GM23338 (cell line): ENCODE measurements around the gene MAG. TPM values are rescaled to one million over a fixed set of nuclear protein-coding genes. Genes with fewer than 3 reads are reported as not detected.

Experiments used
- ATAC-seq: fragments of 200-7000 bp; cut with Tn5 transposase; 3 replicates; pipeline ENCODE4 v1.9.1; 2020
- DNase-seq: peaks from one replicate; pipeline ENCODE4 v3.0.0-alpha.2; 2015; ENCODE audit warnings: low spot score
- H2AFZ ChIP-seq: fragments of 200-600 bp; sonication (generic); 2 replicates; pipeline ENCODE4 v1.8.0; 2016; ENCODE audit warnings: antibody characterized with exemption, mild to moderate bottlenecking, moderate library complexity
- H3F3A ChIP-seq: fragments of 200-600 bp; sonication (generic); replicated peaks from 2 replicates; pipeline ENCODE4 v1.8.0; 2017; ENCODE audit warnings: antibody characterized with exemption, mixed run types, low read depth
- H3K27ac ChIP-seq: fragments of 200-600 bp; sonication (generic); 2 replicates; pipeline ENCODE4 v1.6.1; 2016; ENCODE audit warnings: low read depth
- H3K27me3 ChIP-seq: fragments of 200-600 bp; sonication (generic); 2 replicates; pipeline ENCODE4 v1.8.0; 2016; ENCODE audit warnings: mild to moderate bottlenecking, mixed run types, moderate library complexity; ENCODE audit not compliant: insufficient read depth
- H3K36me3 ChIP-seq: fragments of 200-600 bp; sonication (generic); 2 replicates; pipeline ENCODE4 v1.8.0; 2016; ENCODE audit warnings: mild to moderate bottlenecking; ENCODE audit not compliant: insufficient read depth
- H3K4me1 ChIP-seq: fragments of 200-600 bp; sonication (generic); 2 replicates; pipeline ENCODE4 v1.8.0; 2016; ENCODE audit warnings: mild to moderate bottlenecking, moderate library complexity; ENCODE audit not compliant: insufficient read depth
- H3K4me2 ChIP-seq: fragments of 200-600 bp; sonication (generic); 2 replicates; pipeline ENCODE4 v1.7.1; 2017; ENCODE audit warnings: mixed run types
- H3K4me3 ChIP-seq: fragments of 200-600 bp; sonication (generic); 2 replicates; pipeline ENCODE4 v1.6.1; 2016; ENCODE audit warnings: mixed run types
- H3K79me2 ChIP-seq: fragments of 200-600 bp; sonication (generic); replicated peaks from 2 replicates; pipeline ENCODE4 v1.8.0; 2017; ENCODE audit warnings: mild to moderate bottlenecking; ENCODE audit not compliant: insufficient read depth
- H3K9me2 ChIP-seq: fragments of 200-600 bp; sonication (generic); 2 replicates; pipeline ENCODE4 v1.8.0; 2017; ENCODE audit not compliant: insufficient read depth
- H4K20me1 ChIP-seq: fragments of 200-600 bp; sonication (generic); replicated peaks from 2 replicates; pipeline ENCODE4 v1.8.0; 2017; ENCODE audit warnings: mild to moderate bottlenecking; ENCODE audit not compliant: insufficient read depth
- H3K27ac Mint-ChIP-seq: 2 replicates; pipeline ENCODE4 v1.8.0; 2020; ENCODE audit warnings: inconsistent platforms, mild to moderate bottlenecking, moderate library complexity, mixed read lengths
- H3K27me3 Mint-ChIP-seq: 3 replicates; pipeline ENCODE4 v1.8.0; 2022; ENCODE audit warnings: low read depth, mild to moderate bottlenecking, moderate library complexity, mixed read lengths, inconsistent platforms; ENCODE audit not compliant: insufficient read depth, poor library complexity
- H3K36me3 Mint-ChIP-seq: 3 replicates; pipeline ENCODE4 v1.8.0; 2021; ENCODE audit warnings: low read depth, mild to moderate bottlenecking, inconsistent platforms, moderate library complexity, mixed read lengths
- H3K4me1 Mint-ChIP-seq: 3 replicates; pipeline ENCODE4 v1.8.0; 2020; ENCODE audit warnings: mild to moderate bottlenecking, inconsistent platforms, mixed read lengths
- H3K4me3 Mint-ChIP-seq: 3 replicates; pipeline ENCODE4 v1.8.0; 2021; ENCODE audit warnings: moderate library complexity, mild to moderate bottlenecking, inconsistent platforms, mixed read lengths
- H3K9me3 Mint-ChIP-seq: 3 replicates; pipeline ENCODE4 v1.8.0; 2020; ENCODE audit warnings: moderate library complexity, mild to moderate bottlenecking, inconsistent platforms, mixed read lengths
- CREB1 ChIP-seq: fragments of 250-450 bp; sonication (Bioruptor Pico); IDR thresholded peaks from 2 replicates; pipeline ENCODE4 v1.5.0; 2020; ENCODE audit warnings: low read depth, mild to moderate bottlenecking, moderate library complexity
- CTCF ChIP-seq, 2 experiments: fragments of 200-600 bp in 1 of 2; sonication (generic) in 1 of 2; conservative IDR thresholded peaks; 2 replicates each; pipeline versions ENCODE4 v1.5.1 to v1.6.1; 2016 to 2017; ENCODE audit warnings: antibody characterized with exemption in 2 of 2, low read depth in 2 of 2, mild to moderate bottlenecking in 2 of 2, moderate library complexity in 1 of 2
- ETS1 ChIP-seq: IDR thresholded peaks from 2 replicates; pipeline ENCODE4 v1.6.1; 2016; ENCODE audit warnings: antibody characterized with exemption
- EZH2 ChIP-seq: fragments of 200-600 bp; sonication (generic); IDR thresholded peaks from one replicate; pipeline ENCODE4 v1.8.0; 2017; ENCODE audit warnings: antibody characterized with exemption, mild to moderate bottlenecking, low read depth; ENCODE audit not compliant: unreplicated experiment
- EZH2phosphoT487 ChIP-seq: fragments of 200-600 bp; sonication (generic); IDR thresholded peaks from one replicate; pipeline ENCODE4 v1.8.1; 2018; ENCODE audit warnings: antibody characterized with exemption; ENCODE audit not compliant: unreplicated experiment
- JUNB ChIP-seq: IDR thresholded peaks from one replicate; pipeline ENCODE4 v1.6.1; 2016; ENCODE audit warnings: antibody characterized with exemption; ENCODE audit not compliant: unreplicated experiment
- NANOG ChIP-seq: IDR thresholded peaks from 2 replicates; pipeline ENCODE4 v1.6.1; 2016; ENCODE audit warnings: antibody characterized with exemption, borderline replicate concordance
- POLR2AphosphoS5 ChIP-seq: IDR thresholded peaks from 2 replicates; pipeline ENCODE4 v1.6.1; 2016; ENCODE audit warnings: antibody characterized with exemption, low read depth
- REST ChIP-seq: IDR thresholded peaks from one replicate; pipeline ENCODE4 v1.6.1; 2018; ENCODE audit warnings: antibody characterized with exemption; ENCODE audit not compliant: unreplicated experiment
- STAT1 ChIP-seq: IDR thresholded peaks from one replicate; pipeline ENCODE4 v1.6.1; 2016; ENCODE audit warnings: antibody characterized with exemption; ENCODE audit not compliant: unreplicated experiment
- ZNF114 ChIP-seq: fragments of 250-450 bp; sonication (Bioruptor Pico); IDR thresholded peaks from 2 replicates; pipeline ENCODE4 v1.5.0; 2020; ENCODE audit warnings: mild to moderate bottlenecking, moderate library complexity
- ZNF331 ChIP-seq: fragments of 250-450 bp; sonication (Bioruptor Pico); IDR thresholded peaks from 2 replicates; pipeline ENCODE4 v1.5.0; 2020; ENCODE audit warnings: low read depth, mild to moderate bottlenecking, moderate library complexity
- ZNF462 ChIP-seq: fragments of 250-450 bp; sonication (Bioruptor Pico); IDR thresholded peaks from 2 replicates; pipeline ENCODE4 v1.5.0; 2020; ENCODE audit warnings: mild to moderate bottlenecking, moderate library complexity
- polyA plus RNA-seq: library from polyadenylated mRNA; unstranded; fragments of >200 nt; fragmentation: Nextera tagmentation; extraction: Ambion mirVana; gene quantifications from 2 replicates; pipeline ENCODE4 v1.2.1, GENCODE V29; 2016
- total RNA-seq: library from RNA; depleted of rRNA; stranded (reverse); fragments of >200 nt; shearing (Covaris generic); gene quantifications from 2 replicates; pipeline ENCODE4 v1.2.3, GENCODE V29; 2014

Gene MAG
- total and polyA plus RNA-seq, 2 experiments from 2014 or later, result 0.61 to 1.3 TPM

- no peak overlapping the region for H3K4me2 ChIP-seq
- H3K4me1 Mint-ChIP-seq, result no peaks in the 10 kb centered on the region; the same call in 1 of the 3 replicates
- H3K79me2 ChIP-seq, result no peaks in the 10 kb centered on the region
- H3K4me1 ChIP-seq, result peaks cover 7% of the 10 kb centered on the region; the same call in 1 of the 2 replicates
- peaks cover 15% of the 10 kb centered on the region for H3K27me3 Mint-ChIP-seq
- H3K27ac Mint-ChIP-seq, result no peak overlapping the region
- TF ChIP-seq CTCF (conservative IDR thresholded peaks at IDR 0.05; ENCODE audit: low read depth in 2 of 2) (no peak), ETS1 (no peak), ZNF331 (CRISPR knock-in tag) (no peak), JUNB (no peak), EZH2 (no peak), NANOG (no peak), CREB1 (CRISPR knock-in tag) (no peak), ZNF114 (CRISPR knock-in tag) (no peak), STAT1 (no peak), REST (no peak), POLR2AphosphoS5 (no peak), ZNF462 (CRISPR knock-in tag) (no peak), EZH2phosphoT487 (no peak)
- H3F3A ChIP-seq, result 0 out of 2 replicates have a peak, but pooled peaks cover 2% of the 10 kb centered on the region
- no peak overlapping the region for H3K27ac ChIP-seq
- no peak overlapping the region for H2AFZ ChIP-seq
- peaks cover 5% of the 10 kb centered on the region; the same call in 1 of the 2 replicates for H4K20me1 ChIP-seq
- H3K9me3 Mint-ChIP-seq, result no peaks in the 10 kb centered on the region; the same call in 2 of the 3 replicates
- no peak overlapping the region for H3K4me3 Mint-ChIP-seq
- DNase-seq (no peak), ATAC-seq (no peak)
- peaks cover 7% of the 10 kb centered on the region for H3K36me3 ChIP-seq
- peaks cover 60% of the 10 kb centered on the region for H3K36me3 Mint-ChIP-seq
- H3K4me3 ChIP-seq, result no peak overlapping the region
- no peaks in the 10 kb centered on the region for H3K27me3 ChIP-seq
- no peaks in the 10 kb centered on the region for H3K9me2 ChIP-seq
These were observed 18.9 kb upstream of the MAG start for GRCh38 chr19:35272954-35273649.
